HCEC 1CT (cell line): ENCODE results near the gene SSNA1.

Experiments used
- DNase-seq: peaks from one replicate; pipeline ENCODE4 v3.0.0-alpha.2; 2017

The SSNA1 gene

DNA sequence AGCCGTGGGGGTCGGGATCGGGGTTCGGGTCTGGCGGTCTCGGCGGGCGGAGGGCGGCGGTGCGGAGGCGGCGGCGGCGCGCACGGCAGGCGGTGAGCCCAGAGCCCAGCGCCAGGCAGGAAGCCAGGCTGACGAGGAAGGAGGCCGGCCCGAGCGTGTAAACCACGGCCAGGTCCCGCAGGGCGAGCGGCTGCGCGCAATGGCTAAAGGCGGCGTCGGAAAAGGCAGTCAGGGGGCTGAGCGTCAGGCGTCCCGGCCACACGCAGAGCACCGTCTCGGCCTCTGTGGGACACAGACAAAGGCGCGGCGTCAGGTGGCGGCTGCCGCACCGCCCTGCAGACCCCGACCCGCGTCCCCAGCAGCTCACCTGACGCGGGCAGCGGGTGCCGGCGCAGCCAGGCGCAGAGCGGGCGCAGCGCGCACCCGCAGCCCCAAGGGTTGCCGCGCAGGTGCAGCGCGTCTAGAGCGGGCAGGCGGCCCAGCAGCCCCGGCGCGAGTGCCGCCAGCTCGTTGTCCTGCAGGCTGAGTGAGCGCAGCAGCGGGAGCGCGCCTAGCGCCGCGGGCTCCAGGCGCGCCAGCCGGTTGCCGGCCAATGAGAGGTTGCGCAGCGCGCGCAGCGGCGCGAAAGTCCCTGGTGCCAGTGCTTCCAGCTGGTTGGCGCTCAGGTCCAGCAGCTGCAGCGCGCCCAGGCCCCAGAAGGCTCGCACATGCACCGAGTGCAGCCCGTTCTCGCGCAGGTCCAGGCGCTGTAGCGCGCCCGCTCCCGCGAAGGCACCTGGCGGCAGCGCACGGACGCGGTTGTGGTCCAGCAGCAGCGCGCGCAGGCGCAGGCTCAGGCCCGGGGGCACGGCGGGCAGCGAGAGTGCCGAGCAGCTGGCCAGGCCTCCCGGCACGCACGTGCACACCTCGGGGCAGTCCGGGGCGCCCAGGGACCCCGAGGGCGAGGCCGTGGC lies 19.3 kb upstream of the SSNA1 start:
- DNase-seq: no peak

DNA sequence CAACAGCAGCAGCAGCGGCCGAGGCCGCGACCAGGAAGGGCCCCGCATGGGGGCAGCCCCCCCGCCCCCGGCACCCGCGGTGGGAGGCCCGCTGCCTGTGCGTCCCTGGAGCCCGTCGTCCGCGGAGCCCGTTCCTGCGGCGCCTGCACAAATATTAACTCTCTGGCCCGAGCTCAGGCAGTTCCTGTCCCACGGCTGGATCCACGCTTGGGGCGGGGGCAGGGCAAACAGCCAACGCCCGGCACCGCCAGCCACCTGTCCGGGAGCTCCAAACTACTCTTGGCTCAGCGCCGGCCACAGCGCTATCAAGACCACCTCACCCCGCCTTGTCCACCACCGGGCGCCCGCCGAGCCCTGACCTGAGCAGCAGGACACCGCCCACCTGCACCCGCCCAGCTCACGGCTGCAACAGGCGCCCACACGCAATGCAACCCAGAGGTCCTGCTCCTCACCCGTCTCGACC lies 18.5 kb upstream of the SSNA1 start, which contains the start of gene LRRC26:
Gene LRRC26, minus strand, starts transcription at position 156 of the 463 bp plus-strand sequence. Its CDS starts 108 bp downstream, at position 48.
- DNase-seq: no peak

DNA sequence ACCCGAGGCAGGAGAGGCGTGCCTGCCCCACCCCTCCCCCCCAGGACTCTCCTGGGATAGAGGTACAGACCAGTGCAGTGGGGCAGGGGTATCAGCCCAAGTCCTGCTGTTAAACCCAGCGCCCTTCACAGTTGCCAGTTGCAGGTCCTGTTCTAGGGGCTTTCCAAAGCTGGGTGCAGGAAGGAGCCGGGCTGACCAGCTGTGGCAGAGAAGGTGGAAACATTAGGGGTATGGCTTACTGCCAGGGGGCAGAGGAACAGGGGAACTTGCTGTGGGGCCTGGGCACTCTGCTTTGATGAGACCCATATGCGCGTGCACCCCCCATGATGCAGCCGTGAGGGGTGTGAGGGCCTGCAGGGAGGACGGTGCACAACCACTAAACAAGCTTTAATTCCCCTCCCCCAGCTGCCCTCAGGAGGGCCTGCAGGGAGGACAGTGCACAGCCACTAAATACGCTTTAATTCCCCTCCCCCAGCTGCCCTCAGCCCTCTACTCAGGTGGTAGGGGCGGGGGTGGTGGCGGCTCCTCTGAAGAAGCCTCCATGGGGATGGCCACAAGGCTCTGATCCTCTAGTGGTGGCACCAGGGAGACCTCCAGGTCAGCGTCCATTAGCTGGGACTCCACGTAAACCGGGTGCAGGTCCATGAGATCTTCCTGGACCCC lies 17.9 kb upstream of the SSNA1 start:
- no peak for DNase-seq

DNA sequence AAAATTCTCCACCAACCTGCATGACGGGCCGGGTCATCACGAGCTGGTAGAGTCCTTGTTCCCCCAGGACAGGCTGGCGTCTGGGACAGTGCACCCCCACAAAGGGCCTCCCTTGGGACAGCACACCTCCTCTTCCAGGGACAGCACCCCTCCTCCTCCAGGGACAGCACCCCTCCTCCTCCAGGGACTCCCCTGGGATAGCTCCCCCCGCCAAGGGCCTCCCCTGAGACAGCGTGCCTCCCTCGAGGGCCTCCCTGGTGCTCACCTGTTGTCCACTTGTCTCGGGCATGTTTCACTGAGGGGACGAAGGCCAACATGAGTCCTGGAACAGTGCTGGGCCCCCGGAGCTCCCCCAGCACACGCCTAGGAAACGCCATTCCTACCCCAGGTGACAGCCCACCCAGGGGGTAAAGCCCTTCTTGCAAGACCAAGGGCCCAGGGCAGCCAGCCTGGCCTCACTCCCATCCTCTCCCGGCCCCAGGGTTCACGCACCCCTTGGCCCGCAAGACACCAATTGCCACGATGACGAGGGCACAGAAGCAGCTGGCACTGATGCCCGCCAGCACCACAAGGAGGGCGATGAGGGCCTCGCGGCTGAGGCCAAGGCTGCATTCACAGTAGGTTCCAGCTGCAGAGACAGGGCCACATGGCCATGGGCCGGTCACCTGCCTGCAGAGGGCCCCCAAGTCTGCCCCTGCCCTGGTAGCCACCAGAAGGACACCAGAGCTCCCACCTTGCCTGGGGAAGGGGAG lies 17.2 kb upstream of the SSNA1 start:
- DNase-seq: no peak

DNA sequence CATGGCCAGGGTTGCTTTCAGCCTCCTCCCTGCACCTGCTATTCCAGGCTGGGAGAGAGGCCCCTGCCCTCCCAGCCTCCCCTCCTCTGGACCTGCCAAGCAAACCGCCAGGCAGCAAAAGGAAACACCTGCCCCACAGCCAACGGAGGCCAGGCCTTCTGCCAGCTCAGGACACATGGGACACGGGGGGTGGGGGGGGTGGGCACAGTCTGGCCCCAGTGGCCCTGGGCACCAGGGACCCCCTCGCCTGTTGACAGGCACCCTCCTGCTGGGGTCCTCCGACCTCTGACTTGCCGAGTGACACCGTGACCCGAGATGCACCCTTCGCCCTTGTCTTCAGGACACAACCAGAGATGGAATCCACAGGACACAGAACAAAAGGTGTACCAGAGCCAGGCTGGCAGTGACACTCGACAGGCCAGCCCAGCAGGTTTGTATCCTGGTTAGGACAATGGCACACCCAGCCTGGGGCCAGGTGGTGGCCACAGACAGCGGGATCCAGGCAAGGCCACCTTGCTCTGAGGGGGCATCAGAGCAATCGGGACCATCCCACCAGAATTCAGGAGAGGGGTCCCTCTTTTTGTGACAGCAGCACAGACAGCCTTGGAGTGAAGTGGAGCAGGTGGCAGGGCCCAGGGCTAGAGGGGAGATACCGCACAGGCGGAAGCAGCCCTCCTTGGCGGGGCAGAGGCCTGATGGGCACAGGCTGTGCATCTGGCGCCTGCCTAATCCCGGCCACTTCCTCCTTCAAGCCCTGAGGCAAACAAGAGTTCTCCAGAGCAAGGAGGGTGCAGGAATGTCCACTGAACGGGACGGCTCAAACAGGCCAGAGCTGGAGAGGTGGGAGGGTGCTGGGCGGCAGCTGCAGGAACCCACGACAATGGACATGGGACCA lies 15.3 kb upstream of the SSNA1 start:
- DNase-seq: no peak

DNA sequence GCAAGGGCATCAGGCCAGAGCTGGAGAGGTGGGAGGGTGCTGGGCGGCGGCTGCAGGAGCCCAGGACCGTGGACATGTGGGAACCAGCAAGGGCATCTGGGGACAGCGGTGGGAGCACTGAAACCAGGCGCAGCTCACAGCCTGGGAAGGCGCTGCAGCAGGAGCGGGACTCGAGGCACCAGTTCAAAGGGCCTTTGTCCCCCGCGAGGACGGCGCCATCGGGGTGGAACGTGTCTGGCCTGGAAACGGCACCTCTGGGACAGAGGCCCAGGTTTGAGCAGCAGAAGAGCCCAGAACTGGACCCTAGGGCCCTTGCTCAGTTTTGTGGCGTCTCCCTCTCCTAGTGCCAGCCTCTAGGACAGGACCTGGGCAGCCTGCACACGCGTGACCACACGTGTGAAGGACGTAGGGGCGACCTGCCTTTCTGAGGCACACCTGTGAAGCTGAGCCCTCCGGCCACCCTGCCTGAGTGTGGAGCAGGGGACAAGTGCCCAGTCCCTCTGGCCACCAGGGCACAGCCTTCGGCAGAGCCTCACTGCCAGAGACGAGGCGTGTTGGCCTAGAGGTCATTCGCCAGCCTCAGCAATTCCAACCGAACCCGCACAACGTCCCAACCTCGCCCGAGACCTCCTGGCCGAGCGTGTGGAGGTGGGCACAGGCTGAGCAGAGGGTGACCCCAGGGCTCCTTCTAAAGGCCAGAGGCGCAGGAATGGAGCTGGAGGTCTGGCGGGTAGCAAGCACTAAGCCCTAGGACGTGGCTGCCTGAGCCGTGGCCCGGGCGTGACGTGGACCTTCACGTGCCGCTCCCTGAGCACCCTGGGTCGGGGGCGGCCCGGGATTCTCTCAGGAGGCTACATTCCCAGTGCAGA lies 14.4 kb upstream of the SSNA1 start:
- no peak for DNase-seq

DNA sequence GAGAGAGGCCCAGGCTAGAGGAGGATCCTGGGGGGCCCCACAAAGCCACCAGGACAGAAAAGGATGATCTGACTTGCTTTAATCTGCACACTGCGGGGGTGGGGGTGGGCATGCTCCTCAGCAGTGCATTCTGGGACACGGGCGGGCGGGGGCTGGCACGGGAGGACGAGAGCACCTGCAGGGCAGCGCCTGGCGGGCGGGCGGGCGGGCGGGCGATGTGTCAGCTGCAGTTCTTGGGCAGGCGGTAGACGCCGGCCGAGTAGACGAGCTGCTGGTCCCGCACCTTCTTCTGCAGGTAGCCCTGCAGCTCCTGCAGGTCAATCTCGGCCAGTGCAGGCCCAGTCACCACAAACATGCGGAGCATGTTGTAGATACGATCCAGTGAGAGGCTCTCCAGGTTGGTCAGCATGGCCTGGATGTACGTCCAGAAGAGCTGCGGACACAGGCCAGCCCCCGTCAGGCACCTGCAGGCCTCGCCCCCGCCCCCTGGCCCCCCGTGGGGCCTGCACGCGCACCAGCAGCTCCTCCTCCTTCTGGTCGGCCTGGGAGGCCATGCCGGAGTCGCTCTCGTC lies 13.7 kb upstream of the SSNA1 start:
- no peak for DNase-seq

DNA sequence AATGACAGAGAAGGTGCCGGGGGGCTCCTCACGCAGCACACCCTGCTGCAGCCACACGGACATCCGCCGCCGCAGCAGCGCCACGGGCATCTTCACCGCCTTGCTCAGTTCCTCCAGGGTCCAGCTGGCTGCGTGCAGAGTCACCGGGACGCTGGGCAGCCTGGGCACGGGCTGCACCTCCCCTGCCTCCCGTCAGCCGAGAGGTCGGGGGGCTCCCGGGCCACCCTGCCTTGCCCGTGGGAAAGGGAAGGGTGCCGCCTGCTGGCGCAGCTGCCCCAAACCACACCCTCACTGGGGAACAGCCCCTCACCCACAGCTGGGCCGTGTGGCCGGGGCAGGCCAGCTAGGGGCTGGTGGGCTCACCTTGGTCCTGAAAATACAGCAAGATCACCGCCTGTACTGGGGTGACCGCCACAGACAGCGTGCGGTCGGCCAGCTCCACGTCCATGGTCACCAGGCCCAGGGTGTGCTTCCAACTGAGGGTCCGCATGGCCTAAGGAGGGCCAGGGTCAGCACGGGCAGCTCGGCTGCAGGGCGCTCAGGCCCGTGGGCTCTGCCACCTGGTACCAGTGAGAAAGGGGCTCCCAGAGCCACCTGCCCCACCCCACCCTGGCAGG lies 13.0 kb upstream of the SSNA1 start:
- no peak for DNase-seq

DNA sequence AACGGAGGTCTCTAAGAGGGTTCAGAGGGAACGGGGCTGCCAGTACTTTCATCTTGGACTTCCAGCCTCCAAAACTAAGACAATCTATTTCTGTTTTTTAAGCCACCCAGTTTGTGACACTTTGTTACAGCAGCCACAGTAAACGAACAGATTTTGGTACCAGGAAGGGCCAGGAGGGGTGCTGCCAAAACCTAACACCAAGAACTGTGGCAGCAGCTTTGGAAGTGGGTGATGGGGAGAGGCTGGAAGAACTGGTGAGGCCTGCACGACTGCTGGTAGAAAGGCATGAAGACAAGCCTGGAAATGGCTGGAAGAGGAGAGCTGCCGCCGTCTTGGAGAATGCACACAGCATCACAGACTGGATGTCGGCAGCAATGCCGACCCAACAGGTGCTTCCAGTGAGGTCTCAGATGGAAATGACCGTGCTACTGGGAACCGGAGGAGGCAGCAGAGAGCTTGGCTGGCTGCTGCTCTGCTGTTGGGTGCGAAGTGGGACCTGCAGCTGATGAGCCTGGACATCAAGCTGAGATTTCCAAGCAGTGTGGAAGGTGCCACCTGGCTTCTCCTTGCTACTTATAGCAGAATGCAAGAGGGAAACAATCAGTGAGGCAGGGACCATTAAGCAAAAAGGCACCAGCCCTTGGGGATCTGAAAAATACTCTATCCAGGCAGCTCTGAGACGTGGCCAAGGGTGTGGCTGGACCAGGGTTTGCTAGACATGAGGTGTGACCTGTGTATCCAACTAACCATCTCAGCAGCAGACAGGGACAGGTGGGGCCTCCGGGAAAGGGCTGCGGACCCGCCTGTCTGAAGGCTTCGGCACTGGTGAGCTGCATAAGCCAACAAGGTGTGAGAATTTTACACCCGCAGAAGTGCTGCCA lies 11.9 kb upstream of the SSNA1 start:
- DNase-seq: peak; percentile 27

DNA sequence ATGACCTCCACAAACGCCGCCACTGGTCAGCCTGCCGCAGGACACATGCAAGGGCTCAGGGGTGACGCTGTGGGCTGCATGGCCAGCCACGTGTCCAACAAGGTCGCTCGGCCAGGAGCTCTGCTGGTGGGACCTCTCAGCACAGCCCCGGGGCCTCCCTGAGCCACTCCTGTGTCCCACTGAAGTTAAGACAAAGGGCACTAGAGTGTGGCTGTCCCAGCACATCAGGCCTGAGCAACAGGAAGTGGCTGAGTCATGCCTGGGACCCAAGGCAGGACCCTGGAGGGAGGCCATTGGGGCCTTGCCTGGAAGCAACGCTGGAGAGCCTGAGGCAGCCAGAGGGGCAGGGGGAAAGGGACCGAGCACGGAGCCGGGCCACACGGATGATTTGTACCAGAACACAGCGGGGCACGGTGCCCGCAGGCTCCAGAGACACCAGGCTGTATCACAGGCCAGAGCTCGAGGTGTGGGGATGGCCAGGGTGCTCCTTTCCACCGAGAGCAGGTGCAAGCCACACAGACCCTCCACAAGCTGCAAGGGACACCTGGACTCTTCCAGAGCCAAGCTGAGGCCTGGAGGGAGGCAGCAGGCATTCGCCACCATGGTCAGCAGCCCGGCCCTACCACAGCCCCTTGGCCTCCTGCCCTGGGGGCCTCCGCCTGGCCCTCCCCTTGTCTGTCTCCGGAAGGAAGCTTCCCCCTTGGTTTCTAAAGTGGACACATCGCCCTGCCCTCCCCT lies 10.1 kb upstream of the SSNA1 start:
- DNase-seq: no peak

DNA sequence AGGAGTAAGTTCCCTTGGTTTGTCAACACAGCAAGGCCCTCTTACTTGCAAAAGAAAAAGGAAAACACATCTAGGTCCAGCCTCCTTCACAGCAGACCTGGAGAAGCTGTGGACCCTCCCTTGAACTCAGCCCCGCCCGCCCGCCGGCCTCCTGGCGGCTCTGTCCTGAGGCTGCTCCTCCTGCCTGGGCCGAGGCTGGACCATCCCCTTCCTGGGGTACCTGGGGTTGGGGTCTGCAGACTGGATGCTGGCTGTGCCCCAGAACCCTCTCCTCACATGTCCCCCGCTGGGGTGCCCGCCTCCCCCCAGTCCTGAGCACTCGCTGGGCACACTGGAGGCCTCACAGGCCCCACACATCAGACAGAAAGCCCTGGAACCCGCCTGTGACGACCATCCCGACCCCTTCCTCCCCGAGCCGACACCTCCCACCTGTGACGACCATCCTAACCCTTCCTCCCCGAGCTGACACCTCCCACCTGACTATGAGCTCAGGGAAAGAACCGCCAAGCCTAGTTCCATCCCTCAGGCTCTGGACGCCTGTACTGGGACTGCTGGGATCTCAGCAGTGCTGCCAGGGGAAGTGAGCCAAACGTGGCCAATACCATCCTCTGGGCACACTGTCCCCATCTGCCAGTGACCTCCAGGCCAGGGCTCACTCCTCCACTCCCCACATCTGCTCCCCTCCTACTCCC lies 9.4 kb upstream of the SSNA1 start:
- DNase-seq: no peak

DNA sequence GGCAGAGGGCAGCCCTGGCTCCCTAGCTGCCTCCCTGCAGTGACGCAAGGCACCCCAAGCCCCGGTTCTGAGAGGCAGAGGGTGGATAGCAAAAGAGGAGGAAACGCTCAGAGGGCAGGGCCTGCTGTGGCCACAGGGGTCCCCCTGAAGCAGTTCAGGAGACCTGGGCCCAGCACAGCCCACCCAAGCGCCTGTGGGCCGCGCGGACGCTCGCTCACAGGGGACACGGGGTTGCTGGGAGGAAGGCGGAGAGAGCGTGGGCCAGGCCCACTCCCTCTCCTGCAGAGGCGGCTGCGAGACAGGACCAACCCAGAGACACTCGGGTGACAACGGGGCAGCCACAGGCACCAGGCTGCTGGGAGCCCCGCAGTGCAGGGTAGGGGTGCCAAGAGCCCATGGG lies 8.7 kb upstream of the SSNA1 start:
- DNase-seq: no peak

DNA sequence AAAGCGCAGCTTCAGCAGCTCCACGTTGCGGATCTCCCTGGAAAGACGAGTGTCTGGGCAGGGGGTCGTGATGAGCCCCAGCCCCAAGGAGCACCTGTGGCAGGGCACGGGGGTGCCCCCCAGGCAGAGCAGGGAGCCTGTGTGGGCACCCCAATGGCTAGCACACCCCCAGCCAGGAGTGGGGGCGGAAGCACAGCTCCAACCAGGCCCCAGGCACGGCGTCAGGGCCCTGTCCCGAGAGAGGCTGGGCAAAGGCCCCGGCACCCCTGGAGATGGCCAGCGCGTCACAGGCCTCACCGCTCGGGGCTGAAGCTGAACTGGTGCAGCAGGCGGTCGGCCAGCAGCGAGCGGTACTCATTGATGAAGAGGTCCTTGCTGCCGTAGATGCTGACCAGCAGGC lies 8.0 kb upstream of the SSNA1 start:
- no peak for DNase-seq

DNA sequence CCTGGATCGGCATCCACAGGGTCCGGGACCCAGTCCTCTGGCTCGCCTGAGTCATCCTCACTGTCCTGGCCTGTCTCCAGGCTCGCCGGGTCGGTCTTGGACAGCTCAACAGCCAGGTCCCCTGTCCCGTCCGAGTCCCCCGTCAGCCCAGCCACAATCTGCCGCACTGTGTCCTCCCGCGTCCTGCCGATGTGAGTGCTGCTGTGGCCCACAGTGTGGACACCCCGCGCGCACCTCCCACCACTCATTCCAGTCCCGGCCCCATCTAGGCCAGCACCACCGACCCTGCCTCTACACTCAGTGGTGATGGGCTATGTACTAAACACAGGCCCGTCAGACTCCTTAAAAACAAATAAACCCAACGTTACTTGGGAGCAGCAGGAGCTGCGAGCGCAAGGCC lies 6.8 kb upstream of the SSNA1 start:
- no peak for DNase-seq

DNA sequence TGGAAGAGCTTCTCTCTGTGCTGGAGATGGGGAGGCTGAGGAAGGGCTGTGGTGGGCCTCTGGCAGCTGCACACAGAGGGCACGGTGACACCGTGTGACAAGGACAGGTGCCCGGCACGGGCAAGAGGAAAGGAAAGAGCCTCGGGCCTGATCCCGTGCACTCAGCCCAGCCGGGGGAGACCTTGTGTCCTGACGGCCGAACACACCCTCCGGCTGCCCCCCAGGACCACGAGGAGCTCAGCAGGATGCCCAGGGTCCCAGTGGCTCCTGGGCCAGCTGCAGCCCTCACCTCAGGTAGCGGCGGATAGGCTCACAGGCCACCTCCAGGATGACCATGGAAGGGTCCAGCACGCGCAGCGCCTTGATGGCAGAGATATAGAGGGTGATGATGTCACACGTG lies 5.6 kb upstream of the SSNA1 start:
- DNase-seq: no peak

DNA sequence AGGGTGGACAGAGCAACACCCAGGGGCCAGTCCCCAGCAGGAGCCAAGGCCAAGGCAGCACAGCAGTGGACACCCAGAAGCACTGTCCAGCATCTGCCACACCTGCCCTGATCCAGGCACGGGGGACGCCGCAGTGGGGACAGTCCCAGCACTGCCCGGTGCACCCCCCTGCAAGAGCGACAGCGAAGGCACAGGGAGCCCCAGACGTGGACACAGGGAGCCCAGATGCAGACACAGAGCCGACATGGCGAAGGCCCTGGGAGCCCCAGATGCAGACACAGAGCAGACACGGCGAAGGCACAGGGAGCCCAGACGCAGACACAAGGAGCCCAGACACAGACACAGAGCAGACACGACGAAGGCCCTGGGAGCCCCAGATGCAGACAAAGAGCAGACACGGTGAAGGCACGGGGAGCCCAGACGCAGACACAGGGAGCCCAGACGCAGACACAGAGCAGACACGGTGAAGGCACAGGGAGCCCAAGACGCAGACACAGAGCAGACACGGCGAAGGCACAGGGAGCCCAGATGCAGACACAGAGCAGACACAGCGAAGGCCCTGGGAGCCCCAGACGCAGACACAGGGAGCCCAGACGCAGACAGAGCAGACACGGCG lies 4.4 kb upstream of the SSNA1 start:
- no peak for DNase-seq

DNA sequence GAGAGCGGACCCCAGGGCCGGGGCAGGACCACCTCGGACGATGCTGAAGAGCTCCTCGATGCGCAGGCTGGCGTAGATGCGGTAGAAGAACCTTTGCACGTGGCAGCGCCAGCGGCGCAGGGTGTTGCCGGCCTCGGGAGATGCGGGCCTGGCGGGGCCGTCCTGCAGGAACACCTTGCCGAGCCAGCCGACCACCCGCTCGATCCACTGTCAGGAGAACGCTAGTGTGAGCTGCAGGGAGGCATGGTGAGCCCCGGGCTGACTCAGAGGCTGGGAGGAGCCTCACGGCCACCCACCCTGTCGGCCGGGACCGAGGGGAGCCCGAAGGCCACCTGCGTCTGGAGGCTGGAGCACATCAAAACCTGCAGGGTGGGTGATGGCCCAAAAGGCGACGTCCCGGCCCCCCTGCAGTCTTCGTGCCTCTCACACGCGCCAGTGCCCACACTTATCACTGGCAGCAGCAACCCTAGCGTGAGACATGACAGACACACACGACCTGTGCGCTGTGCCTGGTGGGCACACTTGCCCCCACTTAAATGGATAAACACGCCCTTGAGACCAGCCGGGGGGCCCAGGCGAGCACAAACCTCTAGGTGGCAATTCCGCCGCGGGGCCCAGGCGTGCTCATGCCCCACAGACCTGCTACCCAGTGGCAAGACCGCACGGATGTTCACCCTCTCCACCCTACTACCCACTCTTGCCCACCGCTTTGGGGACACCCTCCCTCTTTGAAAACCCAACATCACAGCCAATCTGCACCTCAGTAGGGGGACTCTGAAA lies 3.4 kb upstream of the SSNA1 start:
- no peak for DNase-seq
